OCI-LY7 (cell line): ENCODE data around the gene BLOC1S2. TPM values are rescaled to one million over a fixed set of nuclear protein-coding genes. Genes with fewer than 3 reads are reported as not detected.

ENCODE experiments used
- BruUV-seq: library from RNA; stranded (reverse); fragments of 400-500 nt; replicated peaks from 2 replicates; lab custom pipeline; 2021; lab: Mats Ljungman, UMichigan
- CTCF ChIA-PET: fragments of 300-600 bp; sonication (Branson Sonifier 250); formaldehyde crosslinking; loops from one replicate; lab custom pipeline; 2022; ENCODE audit warnings: antibody characterized with exemption; ENCODE audit not compliant: unreplicated experiment; lab: Charles Lee
- POLR2A ChIA-PET: fragments of 300-600 bp; sonication (Branson Sonifier 250); formaldehyde crosslinking; loops from one replicate; lab custom pipeline; 2022; ENCODE audit warnings: antibody characterized with exemption; lab: Charles Lee
- DNase-seq: peaks from one replicate; pipeline ENCODE4 v3.0.0-alpha.2; 2015; ENCODE audit warnings: low spot score
- H2AFZ ChIP-seq: fragments of 200-600 bp; sonication (generic), shearing (Covaris generic); 2 replicates; pipeline ENCODE4 v1.6.1; 2014; ENCODE audit warnings: mild to moderate bottlenecking, antibody characterized with exemption, low read length, moderate library complexity
- H3K27ac ChIP-seq: fragments of 200-600 bp; sonication (generic); 2 replicates; pipeline ENCODE4 v1.5.1; 2014; ENCODE audit warnings: mixed run types, low read depth, mild to moderate bottlenecking, moderate library complexity, low read length, inconsistent platforms; ENCODE audit not compliant: poor library complexity, severe bottlenecking
- H3K36me3 ChIP-seq: fragments of 200-600 bp; sonication (generic); 2 replicates; pipeline ENCODE4 v1.6.1; 2014; ENCODE audit warnings: mild to moderate bottlenecking, antibody characterized with exemption, low read length, moderate library complexity, mixed read lengths; ENCODE audit not compliant: insufficient read depth
- H3K4me1 ChIP-seq: fragments of 200-600 bp; sonication (generic); 2 replicates; pipeline ENCODE4 v1.5.1; 2014; ENCODE audit warnings: mild to moderate bottlenecking, low read length; ENCODE audit not compliant: insufficient read depth, poor library complexity, severe bottlenecking
- H3K4me2 ChIP-seq: fragments of 200-600 bp; sonication (generic); 2 replicates; pipeline ENCODE4 v1.6.1; 2014; ENCODE audit warnings: mild to moderate bottlenecking, low read length
- H3K4me3 ChIP-seq: fragments of 200-600 bp; sonication (generic); 2 replicates; pipeline ENCODE4 v1.5.1; 2014; ENCODE audit warnings: mild to moderate bottlenecking, low read depth, low read length; ENCODE audit not compliant: poor library complexity, severe bottlenecking
- H3K79me2 ChIP-seq: fragments of 200-600 bp; sonication (generic); 2 replicates; pipeline ENCODE4 v1.6.1; 2016; ENCODE audit warnings: low read depth, mild to moderate bottlenecking, low read length, moderate library complexity, mixed read lengths; ENCODE audit not compliant: insufficient read depth
- H3K9me2 ChIP-seq: fragments of 200-600 bp; sonication (generic); 2 replicates; pipeline ENCODE4 v1.6.1; 2016; ENCODE audit warnings: mild to moderate bottlenecking, low read length, mixed read lengths; ENCODE audit not compliant: insufficient read depth
- H3K9me3 ChIP-seq: fragments of 200-600 bp; sonication (generic); 2 replicates; pipeline ENCODE4 v1.6.1; 2014; ENCODE audit warnings: mild to moderate bottlenecking, mixed run types, low read length, mixed read lengths
- H4K20me1 ChIP-seq: fragments of 200-600 bp; sonication (generic); 2 replicates; pipeline ENCODE4 v1.6.1; 2014; ENCODE audit warnings: mild to moderate bottlenecking, antibody characterized with exemption, low read length, moderate library complexity, mixed read lengths; ENCODE audit not compliant: insufficient read depth
- EZH2phosphoT487 ChIP-seq: fragments of 200-600 bp; sonication (generic); IDR thresholded peaks from 2 replicates; pipeline ENCODE4 v1.6.1; 2018; ENCODE audit warnings: low read depth, borderline replicate concordance, mild to moderate bottlenecking, mixed run types, antibody characterized with exemption, low read length, moderate library complexity, mixed read lengths
- intact Hi-C: fragments of 100-400 bp; cut with micrococcal nuclease; formaldehyde crosslinking; loops from one replicate; pipeline ENCODE4 v1.10.0; 2022; ENCODE audit not compliant: unreplicated experiment
- total RNA-seq, 2 experiments: library from RNA; depleted of rRNA in 1 of 2; stranded (reverse); fragments of >200 nt in 1 of 2; shearing (Covaris generic) in 1 of 2; gene quantifications; 2 replicates each; pipeline ENCODE4 v1.2.3, GENCODE V29; 2014 to 2022
- TF ChIP-seq, protein P1 (sequence below): fragments of 200-600 bp; sonication (generic); conservative IDR thresholded peaks from 2 replicates; pipeline ENCODE4 v1.5.1; 2014; ENCODE audit warnings: mild to moderate bottlenecking, antibody characterized with exemption, low read length, moderate library complexity, mixed read lengths

BLOC1S2 gene
- total RNA-seq, 2 experiments from 2014 or later, result 39.7 to 54.8 TPM

DNA sequence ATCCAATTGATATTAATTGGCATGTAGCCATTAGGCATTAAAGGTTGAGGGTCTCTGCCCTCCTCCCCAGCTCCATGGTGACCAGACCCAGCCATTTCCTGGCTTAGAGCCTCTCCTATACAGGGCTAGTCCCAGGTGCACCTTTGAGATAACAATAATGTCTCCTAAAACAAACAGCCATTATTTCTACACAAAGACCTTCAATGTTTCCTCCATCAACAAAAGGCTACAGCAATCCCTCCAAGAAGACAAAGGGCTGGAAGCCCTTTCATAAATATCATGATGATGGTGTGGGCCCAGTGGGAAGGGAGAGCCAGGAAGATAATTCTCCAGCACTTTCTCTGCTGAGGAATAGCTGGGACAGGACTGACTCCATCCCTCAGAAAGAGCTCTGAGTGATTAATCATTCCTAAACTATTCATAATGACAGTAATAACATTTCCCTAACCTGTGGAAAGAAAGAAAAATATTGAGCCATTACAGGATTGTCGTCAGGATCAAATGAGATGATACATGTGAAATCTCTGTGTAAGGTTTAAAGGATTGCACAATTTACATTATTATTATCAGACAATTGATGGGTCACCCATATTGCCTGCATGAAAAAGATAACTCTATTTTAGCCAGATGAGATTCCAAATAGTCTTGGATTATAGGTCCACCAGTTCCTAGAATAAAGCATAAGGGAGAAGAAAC lies 33.4 kb upstream of the BLOC1S2 start:
- ChIA-PET CTCF (no interaction called here), POLR2A (no interaction called here)
- BruUV-seq, result no TSS peak
- TF ChIP-seq, protein P1, sequence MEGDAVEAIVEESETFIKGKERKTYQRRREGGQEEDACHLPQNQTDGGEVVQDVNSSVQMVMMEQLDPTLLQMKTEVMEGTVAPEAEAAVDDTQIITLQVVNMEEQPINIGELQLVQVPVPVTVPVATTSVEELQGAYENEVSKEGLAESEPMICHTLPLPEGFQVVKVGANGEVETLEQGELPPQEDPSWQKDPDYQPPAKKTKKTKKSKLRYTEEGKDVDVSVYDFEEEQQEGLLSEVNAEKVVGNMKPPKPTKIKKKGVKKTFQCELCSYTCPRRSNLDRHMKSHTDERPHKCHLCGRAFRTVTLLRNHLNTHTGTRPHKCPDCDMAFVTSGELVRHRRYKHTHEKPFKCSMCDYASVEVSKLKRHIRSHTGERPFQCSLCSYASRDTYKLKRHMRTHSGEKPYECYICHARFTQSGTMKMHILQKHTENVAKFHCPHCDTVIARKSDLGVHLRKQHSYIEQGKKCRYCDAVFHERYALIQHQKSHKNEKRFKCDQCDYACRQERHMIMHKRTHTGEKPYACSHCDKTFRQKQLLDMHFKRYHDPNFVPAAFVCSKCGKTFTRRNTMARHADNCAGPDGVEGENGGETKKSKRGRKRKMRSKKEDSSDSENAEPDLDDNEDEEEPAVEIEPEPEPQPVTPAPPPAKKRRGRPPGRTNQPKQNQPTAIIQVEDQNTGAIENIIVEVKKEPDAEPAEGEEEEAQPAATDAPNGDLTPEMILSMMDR, result no peak
- no peak for TF ChIP-seq EZH2phosphoT487
- Histone ChIP-seq H3K9me2 (no peaks in the 10 kb centered on the region), H3K4me3 (no peak overlapping the region), H4K20me1 (no peaks in the 10 kb centered on the region), H3K79me2 (no peaks in the 10 kb centered on the region), H3K27ac (no peak overlapping the region), H3K4me2 (no peak overlapping the region), H3K36me3 (no peaks in the 10 kb centered on the region), H3K9me3 (no peaks in the 10 kb centered on the region), H3K4me1 (no peaks in the 10 kb centered on the region), H2AFZ (no peak overlapping the region)
- no peak for DNase-seq
- intact Hi-C loops, result no loop called here

DNA sequence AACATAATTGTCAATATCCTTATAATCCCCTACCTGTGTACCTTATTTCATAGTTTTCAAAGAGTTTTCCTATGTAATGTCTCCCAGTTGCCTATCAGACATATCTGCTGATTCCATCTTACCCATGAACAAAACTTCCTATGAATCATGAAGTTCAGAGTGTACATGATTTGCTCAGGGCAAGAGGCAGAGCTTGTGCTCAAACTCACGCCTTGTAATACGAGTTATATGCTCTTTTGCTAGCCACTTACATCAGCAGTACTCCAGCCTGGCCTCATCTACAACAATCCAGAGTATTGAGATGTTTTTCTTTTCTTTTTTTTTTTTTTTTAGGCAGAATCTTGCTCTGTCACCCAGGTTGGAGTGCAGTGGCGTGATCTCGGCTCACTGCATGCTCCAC lies 31.7 kb upstream of the BLOC1S2 start:
- no peaks in the 10 kb centered on the region for H3K9me2 ChIP-seq
- H3K36me3 ChIP-seq, result no peaks in the 10 kb centered on the region
- intact Hi-C loops, result no loop called here
- H3K4me1 ChIP-seq, result no peaks in the 10 kb centered on the region
- BruUV-seq, result no TSS peak
- no peak overlapping the region for H3K4me2 ChIP-seq
- H3K4me3 ChIP-seq, result no peak overlapping the region
- no peak for TF ChIP-seq EZH2phosphoT487
- TF ChIP-seq, protein P1, result no peak
- ChIA-PET POLR2A (interaction anchor here (0.6 to 1.9 kb wide), 3 partner anchors 9 to 218 kb away, joined by 4 to 6 read pairs (median 6); partner anchors contain the start of gene HIF1AN), CTCF (no interaction called here)
- no peaks in the 10 kb centered on the region for H3K9me3 ChIP-seq
- no peaks in the 10 kb centered on the region for H4K20me1 ChIP-seq
- no peaks in the 10 kb centered on the region for H3K79me2 ChIP-seq
- H2AFZ ChIP-seq, result no peak overlapping the region
- DNase-seq, result no peak
- no peak overlapping the region for H3K27ac ChIP-seq

DNA sequence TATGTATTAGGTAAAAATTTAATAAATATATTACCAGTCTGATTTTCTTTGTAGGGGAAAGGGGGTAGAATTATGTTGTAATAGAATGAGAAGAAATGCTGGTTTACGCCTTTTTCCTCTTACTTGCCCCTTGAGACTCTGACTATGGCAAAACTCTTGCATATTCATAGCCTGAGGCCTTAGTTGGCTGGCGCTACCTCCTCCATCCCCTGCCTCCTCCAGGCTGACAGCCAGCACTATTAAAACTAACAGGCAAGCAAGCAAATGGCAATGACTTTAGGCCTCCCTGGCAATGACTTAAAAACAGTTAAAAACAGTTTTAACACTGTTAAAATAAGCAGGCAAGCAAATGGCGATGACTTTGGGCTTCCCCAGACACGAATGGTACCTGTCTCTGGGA lies 29.1 kb upstream of the BLOC1S2 start:
- no peaks in the 10 kb centered on the region for H3K79me2 ChIP-seq
- H3K9me3 ChIP-seq, result no peaks in the 10 kb centered on the region
- no peak overlapping the region for H2AFZ ChIP-seq
- ChIA-PET POLR2A (no interaction called here), CTCF (no interaction called here)
- intact Hi-C loops, result no loop called here
- DNase-seq, result no peak
- no peaks in the 10 kb centered on the region for H3K4me1 ChIP-seq
- H3K4me3 ChIP-seq, result no peak overlapping the region
- BruUV-seq, result no TSS peak
- H3K27ac ChIP-seq, result no peak overlapping the region
- H4K20me1 ChIP-seq, result no peaks in the 10 kb centered on the region
- no peak overlapping the region for H3K4me2 ChIP-seq
- no peak for TF ChIP-seq EZH2phosphoT487
- TF ChIP-seq, protein P1, result no peak
- no peaks in the 10 kb centered on the region for H3K9me2 ChIP-seq
- no peaks in the 10 kb centered on the region for H3K36me3 ChIP-seq
